ENCODE data around the gene SRC. TPM values are rescaled to one million over a fixed set of nuclear protein-coding genes. Genes with fewer than 3 reads are reported as not detected.
A peak's percentile ranks its signal among the peaks of the same experiment; 100 is the strongest.

The SRC gene
- total and polyA plus RNA-seq, 3 experiments from 2014 or later: 1.2 to 2.7 (median 2.4) TPM

- Mint-ChIP-seq H3K36me3 (peaks cover 0 to 3% (median 0%) of the 10 kb centered on the region in 3 donors), H3K27me3 (peaks cover 3 to 7% of the 10 kb centered on the region in 2 donors), H3K4me3 (no peak overlapping the region), H3K9me3 (peaks cover 0 to 6% (median 0%) of the 10 kb centered on the region in 5 donors), H3K27ac (no peak overlapping the region), H3K4me1 (no peaks in the 10 kb centered on the region)
- H3K9me3 ChIP-seq (ENCODE audit: low read length): no peaks in the 10 kb centered on the region
- no peaks in the 10 kb centered on the region for H3K27me3 ChIP-seq (ENCODE audit: insufficient read depth, low read length, poor library complexity, severe bottlenecking)
- no peak overlapping the region for H3K4me3 ChIP-seq (ENCODE audit: low read length)
- H3K4me1 ChIP-seq (ENCODE audit: insufficient read depth, low read length): no peaks in the 10 kb centered on the region
- H3K27ac ChIP-seq (ENCODE audit: low read depth, low read length): no peak overlapping the region
- POLR2A ChIA-PET: no interaction called here
- CTCF ChIA-PET: no interaction called here
- H3K36me3 ChIP-seq (ENCODE audit: insufficient read depth, low read length): no peaks in the 10 kb centered on the region
- no peak for DNase-seq
Measured at GRCh38 chr20:37449276-37449675, 103.3 kb downstream of the SRC start.

DNA sequence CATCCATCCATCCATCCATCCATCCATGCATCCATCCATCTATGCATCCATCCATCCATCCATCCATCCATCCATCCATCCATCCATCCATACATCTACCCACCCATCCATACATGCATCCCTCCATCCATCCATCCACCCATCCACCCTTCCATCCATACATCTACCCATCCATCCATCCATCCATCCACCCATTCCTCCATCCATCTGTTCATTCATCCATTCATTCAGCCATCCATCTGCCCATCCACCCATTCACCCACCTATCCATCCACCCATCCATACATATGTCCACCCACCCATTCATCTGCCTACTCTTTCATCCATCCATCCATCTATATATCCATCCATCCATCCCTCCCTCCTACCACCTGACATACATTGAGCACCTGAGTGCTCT lies 104.4 kb downstream of the SRC start:
- ChIA-PET POLR2A (no interaction called here), CTCF (no interaction called here)
- H3K27me3 Mint-ChIP-seq: peaks cover 8 to 16% of the 10 kb centered on the region in 2 donors
- no peak for DNase-seq
- H3K9me3 Mint-ChIP-seq: peaks cover 4 to 14% (median 8%) of the 10 kb centered on the region in 5 donors
- H3K4me1 Mint-ChIP-seq: no peaks in the 10 kb centered on the region
- Histone ChIP-seq H3K4me3 (ENCODE audit: low read length) (no peak overlapping the region), H3K9me3 (ENCODE audit: low read length) (peaks cover 5% of the 10 kb centered on the region), H3K36me3 (ENCODE audit: insufficient read depth, low read length) (no peaks in the 10 kb centered on the region), H3K27ac (ENCODE audit: low read depth, low read length) (no peak overlapping the region), H3K27me3 (ENCODE audit: insufficient read depth, low read length, poor library complexity, severe bottlenecking) (no peaks in the 10 kb centered on the region), H3K4me1 (ENCODE audit: insufficient read depth, low read length) (no peaks in the 10 kb centered on the region)
- H3K36me3 Mint-ChIP-seq: peaks cover 0 to 7% (median 3%) of the 10 kb centered on the region in 3 donors
- no peak overlapping the region for H3K4me3 Mint-ChIP-seq
- H3K27ac Mint-ChIP-seq: no peak overlapping the region

DNA sequence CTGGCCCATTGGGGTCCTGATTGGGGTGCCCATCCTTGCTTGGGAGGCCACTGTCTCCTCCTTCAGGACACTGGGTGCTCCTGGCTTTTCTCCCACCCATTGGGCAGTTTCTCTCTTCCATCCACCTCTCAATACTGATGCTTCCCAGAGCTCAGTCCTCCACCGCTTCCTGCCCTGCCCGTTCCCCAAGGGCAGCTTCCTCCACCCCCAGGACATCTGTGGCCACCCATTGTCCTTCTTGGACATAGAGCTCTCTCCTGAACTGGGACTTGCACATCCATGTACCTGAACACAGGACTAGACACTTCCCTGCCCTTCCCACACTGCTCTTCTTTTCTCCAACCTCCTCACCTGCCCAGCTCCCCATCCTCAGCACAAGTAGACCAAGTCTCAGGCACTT lies 105.7 kb downstream of the SRC start:
- H3K4me3 Mint-ChIP-seq: no peak overlapping the region
- H3K27me3 Mint-ChIP-seq: peaks cover 8 to 17% of the 10 kb centered on the region in 2 donors
- H3K27ac ChIP-seq (ENCODE audit: low read depth, low read length): no peak overlapping the region
- peaks cover 10 to 26% (median 11%) of the 10 kb centered on the region in 5 donors for H3K9me3 Mint-ChIP-seq
- CTCF ChIA-PET: no interaction called here
- H3K27ac Mint-ChIP-seq: no peak overlapping the region
- H3K27me3 ChIP-seq (ENCODE audit: insufficient read depth, low read length, poor library complexity, severe bottlenecking): no peaks in the 10 kb centered on the region
- peaks cover 9% of the 10 kb centered on the region for H3K9me3 ChIP-seq (ENCODE audit: low read length)
- no peak for DNase-seq
- peaks cover 0 to 12% (median 3%) of the 10 kb centered on the region in 3 donors for H3K36me3 Mint-ChIP-seq
- no peaks in the 10 kb centered on the region for H3K4me1 Mint-ChIP-seq
- POLR2A ChIA-PET: interaction anchor here (0.5 kb wide), 1 partner anchor 196 kb away, joined by 3 read pairs; no protein-coding TSS in a partner anchor
- no peaks in the 10 kb centered on the region for H3K36me3 ChIP-seq (ENCODE audit: insufficient read depth, low read length)
- H3K4me1 ChIP-seq (ENCODE audit: insufficient read depth, low read length): no peaks in the 10 kb centered on the region
- no peak overlapping the region for H3K4me3 ChIP-seq (ENCODE audit: low read length)

DNA sequence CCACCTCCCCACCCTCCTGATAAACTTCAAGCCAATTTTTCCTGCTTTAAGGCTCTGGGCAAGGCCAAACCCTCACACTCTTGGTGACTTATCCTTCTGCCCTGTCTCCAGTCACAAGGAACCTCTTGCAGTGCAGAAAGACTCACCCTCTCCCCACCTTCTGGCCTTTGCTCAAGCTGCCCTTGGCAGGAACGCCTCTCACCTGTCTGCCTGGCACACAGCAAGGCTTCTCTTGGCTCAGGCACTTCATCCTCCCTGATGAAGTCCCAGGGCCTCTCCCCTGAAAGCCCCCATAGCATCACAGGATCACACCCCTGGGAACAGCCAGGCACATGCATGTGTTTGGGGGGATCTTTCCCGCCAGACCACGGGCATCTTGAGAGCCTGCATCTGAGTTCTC lies 106.3 kb downstream of the SRC start:
- Histone ChIP-seq H3K4me3 (ENCODE audit: low read length) (no peak overlapping the region), H3K27ac (ENCODE audit: low read depth, low read length) (no peak overlapping the region), H3K27me3 (ENCODE audit: insufficient read depth, low read length, poor library complexity, severe bottlenecking) (no peaks in the 10 kb centered on the region), H3K36me3 (ENCODE audit: insufficient read depth, low read length) (no peaks in the 10 kb centered on the region), H3K4me1 (ENCODE audit: insufficient read depth, low read length) (no peaks in the 10 kb centered on the region), H3K9me3 (ENCODE audit: low read length) (peaks cover 9% of the 10 kb centered on the region)
- Mint-ChIP-seq H3K36me3 (peaks cover 0 to 19% (median 3%) of the 10 kb centered on the region in 3 donors), H3K27ac (no peak overlapping the region), H3K4me3 (no peak overlapping the region), H3K27me3 (peaks cover 13 to 24% of the 10 kb centered on the region in 2 donors), H3K9me3 (peaks cover 16 to 30% (median 16%) of the 10 kb centered on the region in 5 donors), H3K4me1 (no peaks in the 10 kb centered on the region)
- ChIA-PET CTCF (no interaction called here), POLR2A (no interaction called here)
- DNase-seq: no peak

DNA sequence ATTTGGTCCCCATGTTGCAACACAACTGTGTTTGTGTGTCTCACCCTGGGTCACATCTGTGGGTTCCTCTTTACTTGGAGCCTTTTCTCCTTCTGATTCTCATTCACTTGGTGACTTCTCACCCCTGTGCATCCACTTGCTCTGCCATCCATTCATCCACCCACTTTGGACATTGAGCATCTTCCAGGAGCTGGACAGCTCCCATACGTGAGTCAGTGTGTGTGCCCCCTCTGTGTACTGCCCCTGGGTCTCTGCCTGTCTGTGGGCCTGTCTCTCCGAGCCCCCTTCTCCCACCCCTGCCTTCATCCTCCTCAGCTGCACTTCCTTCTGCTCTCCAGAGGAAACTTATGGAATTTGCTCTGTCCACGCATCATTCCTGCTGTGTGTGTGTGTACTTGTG lies 107.3 kb downstream of the SRC start:
- H3K27ac ChIP-seq (ENCODE audit: low read depth, low read length): no peak overlapping the region
- peaks cover 9% of the 10 kb centered on the region for H3K9me3 ChIP-seq (ENCODE audit: low read length)
- H3K27me3 ChIP-seq (ENCODE audit: insufficient read depth, low read length, poor library complexity, severe bottlenecking): no peaks in the 10 kb centered on the region
- ChIA-PET CTCF (no interaction called here), POLR2A (no interaction called here)
- peak overlapping the region in 1 of 8 donors; percentile 11 for H3K27ac Mint-ChIP-seq
- H3K36me3 Mint-ChIP-seq: peaks cover 1 to 27% (median 3%) of the 10 kb centered on the region in 3 donors
- no peaks in the 10 kb centered on the region for H3K36me3 ChIP-seq (ENCODE audit: insufficient read depth, low read length)
- peaks cover 17 to 28% of the 10 kb centered on the region in 2 donors for H3K27me3 Mint-ChIP-seq
- no peak for DNase-seq
- no peaks in the 10 kb centered on the region for H3K4me1 ChIP-seq (ENCODE audit: insufficient read depth, low read length)
- H3K4me3 Mint-ChIP-seq: no peak overlapping the region
- H3K9me3 Mint-ChIP-seq: peaks cover 20 to 37% (median 24%) of the 10 kb centered on the region in 5 donors
- H3K4me1 Mint-ChIP-seq: no peaks in the 10 kb centered on the region
- no peak overlapping the region for H3K4me3 ChIP-seq (ENCODE audit: low read length)

GRCh38 chr20:37453836-37454235 lies 107.9 kb downstream of the SRC start:
- H3K4me3 Mint-ChIP-seq: no peak overlapping the region
- no peaks in the 10 kb centered on the region for H3K4me1 ChIP-seq (ENCODE audit: insufficient read depth, low read length)

DNA sequence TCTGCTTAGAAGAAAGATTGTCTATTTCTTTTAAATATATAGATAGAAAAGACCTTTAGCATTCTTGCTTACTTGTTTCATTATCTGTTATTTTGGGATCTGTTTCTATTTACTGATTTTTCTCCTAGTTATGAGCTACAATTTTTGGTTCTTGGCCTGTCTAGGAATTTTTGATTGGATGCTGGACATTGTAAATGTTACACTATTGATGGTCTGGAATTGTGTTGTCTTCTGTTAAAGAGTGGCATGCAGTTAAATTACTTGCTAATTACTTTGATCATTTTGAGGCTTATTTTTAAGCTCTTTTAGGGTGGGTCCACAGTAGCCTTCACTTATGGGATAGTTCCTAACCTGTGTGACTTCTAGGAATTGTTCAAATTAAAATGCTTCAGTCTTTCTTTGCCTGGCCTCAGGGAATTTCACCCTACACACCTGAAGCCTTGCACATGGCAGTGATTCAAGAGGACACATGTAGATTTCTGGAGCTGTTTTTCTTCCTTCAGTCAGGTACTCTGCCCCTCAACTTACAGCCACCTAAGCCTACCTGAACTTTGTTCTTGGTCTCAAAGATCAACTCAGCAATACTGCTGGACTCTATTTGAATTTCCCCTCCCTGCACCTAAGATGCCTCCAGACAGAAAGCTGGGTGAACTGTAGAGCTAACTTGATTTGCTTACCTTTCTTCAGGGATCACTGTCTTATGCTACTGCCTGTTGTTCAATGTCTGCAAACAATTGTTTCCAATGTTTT lies 108.9 kb downstream of the SRC start:
- Mint-ChIP-seq H3K36me3 (peaks cover 1 to 38% (median 6%) of the 10 kb centered on the region in 3 donors), H3K9me3 (peaks cover 28 to 46% (median 32%) of the 10 kb centered on the region in 5 donors), H3K4me3 (no peak overlapping the region), H3K27me3 (peaks cover 19 to 36% of the 10 kb centered on the region in 2 donors), H3K27ac (no peak overlapping the region), H3K4me1 (no peaks in the 10 kb centered on the region)
- H3K4me3 ChIP-seq (ENCODE audit: low read length): no peak overlapping the region
- H3K36me3 ChIP-seq (ENCODE audit: insufficient read depth, low read length): no peaks in the 10 kb centered on the region
- H3K27me3 ChIP-seq (ENCODE audit: insufficient read depth, low read length, poor library complexity, severe bottlenecking): no peaks in the 10 kb centered on the region
- DNase-seq: no peak
- no peak overlapping the region for H3K27ac ChIP-seq (ENCODE audit: low read depth, low read length)
- no peaks in the 10 kb centered on the region for H3K4me1 ChIP-seq (ENCODE audit: insufficient read depth, low read length)
- ChIA-PET CTCF (no interaction called here), POLR2A (interaction anchor here (0.6 kb wide), 1 partner anchor 349 kb away, joined by 3 read pairs; no protein-coding TSS in a partner anchor)
- peaks cover 9% of the 10 kb centered on the region for H3K9me3 ChIP-seq (ENCODE audit: low read length)

More at GRCh38 chr20:37453836-37454235, 107.9 kb downstream of the SRC start:
- CTCF ChIA-PET: no interaction called here
- Mint-ChIP-seq H3K27me3 (peaks cover 19 to 33% of the 10 kb centered on the region in 2 donors), H3K9me3 (peaks cover 25 to 42% (median 28%) of the 10 kb centered on the region in 5 donors), H3K4me1 (no peaks in the 10 kb centered on the region), H3K27ac (no peak overlapping the region), H3K36me3 (peaks cover 1 to 31% (median 6%) of the 10 kb centered on the region in 3 donors)
- DNase-seq: no peak
- Histone ChIP-seq H3K9me3 (ENCODE audit: low read length) (peaks cover 9% of the 10 kb centered on the region), H3K27ac (ENCODE audit: low read depth, low read length) (no peak overlapping the region), H3K27me3 (ENCODE audit: insufficient read depth, low read length, poor library complexity, severe bottlenecking) (no peaks in the 10 kb centered on the region), H3K36me3 (ENCODE audit: insufficient read depth, low read length) (no peaks in the 10 kb centered on the region), H3K4me3 (ENCODE audit: low read length) (no peak overlapping the region)
- POLR2A ChIA-PET: no interaction called here

All from CD8-positive, alpha-beta memory T cell (primary cell).